ENCODE measurements around the gene ADRA1B.
"Not testable (repeated sequence)": the region's sequence is repeated elsewhere in the genome, so short reads cannot be mapped to it uniquely, and the experiment has no call there.

Gene ADRA1B

GRCh38 chr5:159965031-159965837 is 49.0 kb downstream of the ADRA1B start:
- peak in 16 of 56 donors; percentile 1 to 16 (median 4) for DNase-seq

- DNase-seq = not testable (repeated sequence)
These were observed 49.5 kb downstream of the ADRA1B start for GRCh38 chr5:159965838-159966128.

GRCh38 chr5:159969966-159970365 is 53.7 kb downstream of the ADRA1B start:
- no peak for DNase-seq

GRCh38 chr5:159971038-159971437 is 54.8 kb downstream of the ADRA1B start:
- no peak for DNase-seq

- DNase-seq = no peak
These were observed 55.2 kb downstream of the ADRA1B start for GRCh38 chr5:159971514-159971913.

GRCh38 chr5:159971931-159972461 is 55.7 kb downstream of the ADRA1B start:
- DNase-seq = no peak

GRCh38 chr5:159972538-159973362 is 56.5 kb downstream of the ADRA1B start:
- no peak for DNase-seq

GRCh38 chr5:159975462-159976019 is 59.3 kb downstream of the ADRA1B start:
- DNase-seq = no peak

GRCh38 chr5:159976921-159977320 is 60.6 kb downstream of the ADRA1B start:
- DNase-seq = no peak

- no peak for DNase-seq
These were observed 62.1 kb downstream of the ADRA1B start for GRCh38 chr5:159978358-159978757.

GRCh38 chr5:159982421-159983173 is 66.3 kb downstream of the ADRA1B start:
- no peak for DNase-seq

GRCh38 chr5:159987031-159987674 is 70.9 kb downstream of the ADRA1B start:
- peak in 49 of 56 donors; percentile 4 to 80 (median 36) for DNase-seq

GRCh38 chr5:159990506-159990905 is 74.2 kb downstream of the ADRA1B start:
- no peak for DNase-seq

GRCh38 chr5:159992566-159992965 is 76.3 kb downstream of the ADRA1B start:
- DNase-seq = no peak

GRCh38 chr5:159993194-159993593 is 76.9 kb downstream of the ADRA1B start:
- no peak for DNase-seq

GRCh38 chr5:159995907-159996306 is 79.6 kb downstream of the ADRA1B start:
- DNase-seq = no peak

GRCh38 chr5:160001457-160001856 is 85.2 kb downstream of the ADRA1B start:
- DNase-seq = no peak

- no peak for DNase-seq
These were observed 91.2 kb downstream of the ADRA1B start for GRCh38 chr5:160007514-160007913.

GRCh38 chr5:160008529-160008876 is 92.2 kb downstream of the ADRA1B start:
- peak in 6 of 56 donors; percentile 1 to 27 (median 18) for DNase-seq

GRCh38 chr5:160008877-160009590 is 92.8 kb downstream of the ADRA1B start, which contains the start of gene TTC1:
TTC1 (plus strand) TSS chr5:160009139; CDS start chr5:160010529, 1,390 bp downstream.
- peak; percentile 66 to 99 (median 93) for DNase-seq

Measured in nucleus accumbens (tissue), 56 donors.